Panc1 (cell line): Measurements from ENCODE around the gene RABEP1.

Experiments used
- POLR2AphosphoS5 ChIP-seq: IDR thresholded peaks from 2 replicates; pipeline ENCODE4 v1.6.1; 2012; ENCODE audit warnings: mild to moderate bottlenecking, low read depth, low read length, moderate library complexity
- TCF7L2 ChIP-seq: IDR thresholded peaks from 2 replicates; pipeline ENCODE4 v1.6.1; 2011; ENCODE audit warnings: mild to moderate bottlenecking, low read depth, low read length, inconsistent platforms
- TF ChIP-seq, protein P1 (sequence below): fragments of 450-650 bp; IDR thresholded peaks from 2 replicates; pipeline ENCODE4 v1.5.1; 2017; ENCODE audit warnings: mild to moderate bottlenecking

DNA sequence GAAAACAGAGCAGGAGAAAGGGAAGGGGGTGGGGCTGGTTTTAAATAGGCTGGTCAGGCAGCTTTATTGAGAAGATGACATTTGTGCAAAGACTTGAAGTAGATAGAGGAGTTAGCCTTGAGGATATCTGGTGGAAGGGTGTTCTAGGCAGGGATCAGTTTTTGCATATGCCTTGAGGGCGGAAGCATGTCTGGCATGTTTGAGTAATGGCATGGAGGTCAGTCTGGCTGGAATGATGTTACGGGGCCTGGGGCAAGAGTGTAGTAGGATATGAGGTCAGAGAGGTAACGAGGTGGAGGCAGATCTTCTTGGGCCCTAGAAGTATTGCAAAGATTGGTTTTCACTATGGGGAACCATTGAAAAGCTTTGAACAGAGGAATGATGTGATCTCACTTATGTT lies 4.8 kb downstream of the RABEP1 start:
- TF ChIP-seq POLR2AphosphoS5: no peak
- TF ChIP-seq, protein P1, sequence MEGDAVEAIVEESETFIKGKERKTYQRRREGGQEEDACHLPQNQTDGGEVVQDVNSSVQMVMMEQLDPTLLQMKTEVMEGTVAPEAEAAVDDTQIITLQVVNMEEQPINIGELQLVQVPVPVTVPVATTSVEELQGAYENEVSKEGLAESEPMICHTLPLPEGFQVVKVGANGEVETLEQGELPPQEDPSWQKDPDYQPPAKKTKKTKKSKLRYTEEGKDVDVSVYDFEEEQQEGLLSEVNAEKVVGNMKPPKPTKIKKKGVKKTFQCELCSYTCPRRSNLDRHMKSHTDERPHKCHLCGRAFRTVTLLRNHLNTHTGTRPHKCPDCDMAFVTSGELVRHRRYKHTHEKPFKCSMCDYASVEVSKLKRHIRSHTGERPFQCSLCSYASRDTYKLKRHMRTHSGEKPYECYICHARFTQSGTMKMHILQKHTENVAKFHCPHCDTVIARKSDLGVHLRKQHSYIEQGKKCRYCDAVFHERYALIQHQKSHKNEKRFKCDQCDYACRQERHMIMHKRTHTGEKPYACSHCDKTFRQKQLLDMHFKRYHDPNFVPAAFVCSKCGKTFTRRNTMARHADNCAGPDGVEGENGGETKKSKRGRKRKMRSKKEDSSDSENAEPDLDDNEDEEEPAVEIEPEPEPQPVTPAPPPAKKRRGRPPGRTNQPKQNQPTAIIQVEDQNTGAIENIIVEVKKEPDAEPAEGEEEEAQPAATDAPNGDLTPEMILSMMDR: no peak
- TF ChIP-seq TCF7L2: no peak
